NK-92 treated with Interleukin-12 subunit alpha and Interleukin-12 subunit beta, amount 100 ng/mL, for 24 hours (cell line): Measurements from ENCODE around the gene KLHL28.

Experiments
- DNase-seq: peaks from one replicate; lab custom pipeline; 2025; lab: John Stamatoyannopoulos, UW

KLHL28 gene

GRCh38 chr14:44960646-44961045 is 1.1 kb downstream of the KLHL28 start:
- no peak for DNase-seq

GRCh38 chr14:44960146-44960545 is 1.6 kb downstream of the KLHL28 start:
- DNase-seq, result no peak

GRCh38 chr14:44959538-44959937 is 2.2 kb downstream of the KLHL28 start:
- no peak for DNase-seq

- no peak for DNase-seq
Measured at GRCh38 chr14:44956866-44957265, 4.9 kb downstream of the KLHL28 start.

GRCh38 chr14:44955528-44955927 is 6.2 kb downstream of the KLHL28 start:
- no peak for DNase-seq

GRCh38 chr14:44954750-44955149 is 7.0 kb downstream of the KLHL28 start:
- no peak for DNase-seq

GRCh38 chr14:44952391-44953110 is 9.2 kb downstream of the KLHL28 start:
- DNase-seq, result no peak

GRCh38 chr14:44951051-44951450 is 10.7 kb downstream of the KLHL28 start:
- no peak for DNase-seq

- no peak for DNase-seq
Measured at GRCh38 chr14:44945264-44945663, 16.5 kb downstream of the KLHL28 start.

GRCh38 chr14:44944107-44944506 is 17.6 kb downstream of the KLHL28 start:
- no peak for DNase-seq

- DNase-seq, result no peak
Measured at GRCh38 chr14:44942436-44942835, 19.3 kb downstream of the KLHL28 start.

GRCh38 chr14:44941591-44941990 is 20.2 kb downstream of the KLHL28 start:
- no peak for DNase-seq

- no peak for DNase-seq
Measured at GRCh38 chr14:44940944-44941343, 20.8 kb downstream of the KLHL28 start.

- DNase-seq, result no peak
Measured at GRCh38 chr14:44940211-44940610, 21.5 kb downstream of the KLHL28 start.

- no peak for DNase-seq
Measured at GRCh38 chr14:44937547-44937946, 24.2 kb downstream of the KLHL28 start.

GRCh38 chr14:44935155-44935554 is 26.6 kb downstream of the KLHL28 start:
- DNase-seq, result no peak

- no peak for DNase-seq
Measured at GRCh38 chr14:44928793-44929192, 33.0 kb downstream of the KLHL28 start.

GRCh38 chr14:44914849-44915248 is 46.9 kb downstream of the KLHL28 start:
- DNase-seq, result no peak

GRCh38 chr14:44912041-44912869 is 49.5 kb downstream of the KLHL28 start:
- DNase-seq, result no peak

GRCh38 chr14:44910821-44911220 is 50.9 kb downstream of the KLHL28 start:
- no peak for DNase-seq

GRCh38 chr14:44901696-44902095 is 60.1 kb downstream of the KLHL28 start:
- DNase-seq, result no peak

- DNase-seq, result no peak
Measured at GRCh38 chr14:44898551-44898950, 63.2 kb downstream of the KLHL28 start.

GRCh38 chr14:44897845-44898151 is 63.9 kb downstream of the KLHL28 start:
- DNase-seq, result no peak
